Natural killer cell treated with Interleukin-12 subunit alpha and Interleukin-12 subunit beta and Interleukin-15 and Interleukin-18, amount 100 ng/mL, for 72 hours (primary cell): ENCODE data around the gene JAG1. TPM values are rescaled to one million over a fixed set of nuclear protein-coding genes. Genes with fewer than 3 reads are reported as not detected.

Experiments
- ATAC-seq, 2 donors: fragments of 150-1000 bp; cut with Tn5 transposase in 1 of 2; sonication (Bioruptor Pico), chemical (Tn5 transposase) in 1 of 2; 2 replicates each; pipeline ENCODE4 v1.10.0; 2021
- DNase-seq: peaks from one replicate; pipeline ENCODE4 v3.0.0; 2022; ENCODE audit warnings: low spot score
- H3K27ac Mint-ChIP-seq, 2 donors: 1 replicate in 1 of 2; 2 replicates in 1 of 2; pipeline ENCODE4 v1.8.0; 2022; ENCODE audit warnings: mixed read lengths in 2 of 2, mild to moderate bottlenecking in 1 of 2, moderate library complexity in 1 of 2
- H3K27me3 Mint-ChIP-seq, 2 donors: 1 replicate in 1 of 2; 2 replicates in 1 of 2; pipeline ENCODE4 v1.8.0; 2022; ENCODE audit warnings: mixed read lengths in 2 of 2
- H3K36me3 Mint-ChIP-seq: one replicate; pipeline ENCODE4 v1.8.0; 2022; ENCODE audit warnings: mixed read lengths
- H3K4me1 Mint-ChIP-seq, 2 donors: 1 replicate in 1 of 2; 2 replicates in 1 of 2; pipeline ENCODE4 v1.8.0; 2022; ENCODE audit warnings: low read depth in 2 of 2, mixed read lengths in 2 of 2, mild to moderate bottlenecking in 1 of 2
- H3K4me3 Mint-ChIP-seq: one replicate; pipeline ENCODE4 v1.8.0; 2022; ENCODE audit warnings: mixed read lengths
- H3K9me3 Mint-ChIP-seq: 2 replicates; pipeline ENCODE4 v1.8.0; 2022; ENCODE audit warnings: mixed read lengths
- total RNA-seq, 2 donors: library from RNA; stranded (reverse); gene quantifications; one replicate each; pipeline ENCODE4 v1.2.3, GENCODE V29; 2022

Gene JAG1
- total RNA-seq, 2 donors from 2014 or later = 0.28 to 0.64 TPM

DNA sequence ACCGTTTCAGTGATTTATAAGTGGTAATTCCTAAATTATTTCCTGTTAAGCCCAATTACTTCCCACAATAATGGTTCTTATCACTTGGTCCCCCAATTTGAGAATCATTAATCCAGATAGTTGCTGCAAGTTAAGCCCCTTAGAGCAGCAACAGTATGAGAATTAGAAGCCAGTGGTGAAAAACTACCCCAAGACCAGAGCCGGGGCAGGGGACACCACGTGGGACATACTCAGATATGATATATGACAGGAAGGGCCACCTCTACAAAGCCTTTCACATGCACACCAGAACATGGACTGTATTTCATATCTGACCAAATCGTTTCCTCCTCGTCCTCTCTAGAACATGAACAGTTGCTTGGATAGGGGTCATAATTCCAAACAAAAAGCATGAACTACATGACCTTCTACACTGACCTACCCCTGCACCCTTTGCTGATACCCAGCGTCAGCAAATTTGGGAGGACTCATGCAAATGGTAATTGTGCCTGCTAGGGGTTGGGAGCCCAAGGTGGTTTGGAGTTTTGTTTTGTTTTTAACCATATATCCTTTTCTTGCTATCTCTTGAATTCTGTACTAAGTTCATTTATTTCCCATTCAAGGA, 3.9 kb downstream of the JAG1 start:
- no peak overlapping the region for H3K4me3 Mint-ChIP-seq
- H3K9me3 Mint-ChIP-seq = no peaks in the 10 kb centered on the region
- peaks cover 15 to 22% of the 10 kb centered on the region in 2 donors for H3K4me1 Mint-ChIP-seq
- ATAC-seq = no peak
- H3K36me3 Mint-ChIP-seq = no peaks in the 10 kb centered on the region
- H3K27ac Mint-ChIP-seq = no peak overlapping the region
- peaks cover 10 to 23% of the 10 kb centered on the region in 2 donors for H3K27me3 Mint-ChIP-seq
- no peak for DNase-seq

DNA sequence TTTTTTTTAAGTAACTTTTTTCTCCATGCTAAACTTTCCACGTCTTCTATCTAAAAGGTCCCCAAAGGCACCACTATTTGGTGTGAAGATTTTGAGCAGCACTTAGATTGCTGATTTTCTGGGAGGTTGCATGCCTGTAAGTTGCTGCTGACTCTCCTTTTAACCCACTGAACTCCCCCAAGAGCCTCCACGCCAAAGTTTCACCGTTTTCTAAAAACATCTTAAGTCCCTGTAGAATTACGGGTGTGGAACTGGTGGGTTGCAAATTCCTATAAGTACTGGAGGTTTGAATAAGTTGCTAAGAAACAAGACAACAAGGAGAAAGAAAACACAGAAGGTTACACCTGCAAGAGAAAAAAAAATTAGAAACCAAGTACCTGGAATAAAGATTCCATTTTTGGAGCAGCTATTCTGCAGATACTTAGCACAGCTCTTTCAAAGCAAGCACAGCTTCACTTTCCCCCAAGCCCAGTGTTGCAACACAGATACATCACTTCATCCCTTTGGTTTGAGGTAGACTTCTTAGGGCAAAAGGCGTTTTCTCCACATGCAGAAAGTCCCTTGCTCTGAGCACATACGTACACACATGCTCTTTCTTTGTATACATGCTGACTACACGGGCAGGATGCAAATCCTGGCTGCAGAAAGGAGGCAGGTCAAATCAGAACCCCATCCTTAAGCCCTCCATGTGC, 5.0 kb downstream of the JAG1 start:
- Mint-ChIP-seq H3K4me3 (no peak overlapping the region), H3K9me3 (no peaks in the 10 kb centered on the region), H3K27ac (no peak overlapping the region), H3K27me3 (peaks cover 12 to 33% of the 10 kb centered on the region in 2 donors), H3K36me3 (no peaks in the 10 kb centered on the region), H3K4me1 (peaks cover 11 to 17% of the 10 kb centered on the region in 2 donors)
- DNase-seq (no peak), ATAC-seq (no peak)

- DNase-seq (no peak), ATAC-seq (no peak)
- Mint-ChIP-seq H3K27me3 (peaks cover 16 to 33% of the 10 kb centered on the region in 2 donors), H3K9me3 (no peaks in the 10 kb centered on the region), H3K27ac (no peak overlapping the region), H3K4me1 (peaks cover 8 to 11% of the 10 kb centered on the region in 2 donors), H3K4me3 (no peak overlapping the region), H3K36me3 (no peaks in the 10 kb centered on the region)
Observed at GRCh38 chr20:10667560-10668167, 6.1 kb downstream of the JAG1 start.

- Mint-ChIP-seq H3K27me3 (peaks cover 18 to 33% of the 10 kb centered on the region in 2 donors), H3K27ac (no peak overlapping the region), H3K4me3 (no peak overlapping the region), H3K36me3 (no peaks in the 10 kb centered on the region), H3K4me1 (peaks cover 6 to 8% of the 10 kb centered on the region in 2 donors), H3K9me3 (no peaks in the 10 kb centered on the region)
- ATAC-seq = no peak
- no peak for DNase-seq
Observed at GRCh38 chr20:10667077-10667401, 6.8 kb downstream of the JAG1 start.

GRCh38 chr20:10666221-10667076, 7.3 kb downstream of the JAG1 start:
- Mint-ChIP-seq H3K9me3 (no peaks in the 10 kb centered on the region), H3K27me3 (peaks cover 21 to 37% of the 10 kb centered on the region in 2 donors), H3K27ac (no peak overlapping the region), H3K36me3 (no peaks in the 10 kb centered on the region), H3K4me1 (peaks cover 4 to 8% of the 10 kb centered on the region in 2 donors), H3K4me3 (no peak overlapping the region)
- ATAC-seq (no peak), DNase-seq (no peak)

GRCh38 chr20:10665791-10666190, 8.0 kb downstream of the JAG1 start:
- Mint-ChIP-seq H3K4me3 (no peak overlapping the region), H3K36me3 (no peaks in the 10 kb centered on the region), H3K27ac (no peak overlapping the region), H3K27me3 (peaks cover 17 to 34% of the 10 kb centered on the region in 2 donors), H3K9me3 (no peaks in the 10 kb centered on the region), H3K4me1 (peaks cover under 1 to 3% of the 10 kb centered on the region in 2 donors)
- ATAC-seq = no peak
- no peak for DNase-seq

DNA sequence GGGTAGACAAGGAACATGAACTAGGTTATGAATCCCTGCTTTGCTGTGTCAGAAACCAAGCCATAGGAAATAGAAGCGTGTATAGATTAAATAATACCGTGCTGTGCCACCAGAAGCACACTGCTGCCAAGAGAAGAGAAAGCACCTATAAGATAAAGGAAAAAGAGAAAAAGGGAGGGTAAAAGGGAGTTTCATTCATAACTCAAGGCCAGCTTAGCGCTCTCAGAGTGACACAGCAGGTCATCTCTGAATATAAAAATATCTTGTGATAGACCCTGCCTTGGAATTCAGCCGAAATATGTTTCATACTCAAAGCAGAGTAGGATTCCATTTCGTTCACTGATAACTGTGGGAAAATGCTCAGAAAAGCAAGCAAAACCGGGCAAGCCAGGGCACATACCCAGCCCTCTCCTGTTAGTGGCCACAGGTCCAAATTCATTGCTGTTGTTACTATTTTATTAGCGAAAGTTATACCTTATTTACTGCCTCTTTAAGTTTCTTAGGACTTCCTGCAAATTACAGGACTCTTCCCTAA, 8.7 kb downstream of the JAG1 start:
- ATAC-seq (no peak), DNase-seq (no peak)
- Mint-ChIP-seq H3K9me3 (no peaks in the 10 kb centered on the region), H3K4me3 (no peak overlapping the region), H3K36me3 (no peaks in the 10 kb centered on the region), H3K27me3 (peaks cover 12 to 27% of the 10 kb centered on the region in 2 donors), H3K4me1 (peaks cover 0 to 3% of the 10 kb centered on the region in 2 donors), H3K27ac (no peak overlapping the region)

DNA sequence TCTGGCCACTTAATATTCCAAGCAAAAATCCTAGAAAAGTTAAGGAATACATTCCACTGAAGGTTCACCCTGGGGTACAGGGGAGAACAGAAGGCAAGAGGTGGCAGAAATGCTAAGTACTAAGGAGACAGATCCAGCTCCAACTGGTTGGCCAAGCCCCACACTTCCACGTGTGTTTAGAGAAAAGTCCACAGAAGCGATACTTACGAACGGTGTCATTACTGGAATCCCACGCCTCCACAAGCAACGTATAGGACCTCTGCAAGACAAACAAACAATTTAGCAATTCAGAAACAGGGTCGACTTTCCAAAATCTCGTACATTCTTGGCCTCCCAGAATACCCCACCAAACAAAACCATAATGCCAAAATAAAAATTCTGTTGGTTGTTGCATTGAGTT, 10.0 kb downstream of the JAG1 start:
- Mint-ChIP-seq H3K9me3 (no peaks in the 10 kb centered on the region), H3K36me3 (no peaks in the 10 kb centered on the region), H3K4me3 (no peak overlapping the region), H3K4me1 (peaks cover 0 to 3% of the 10 kb centered on the region in 2 donors), H3K27ac (no peak overlapping the region), H3K27me3 (peaks cover 12 to 19% of the 10 kb centered on the region in 2 donors)
- ATAC-seq = no peak
- no peak for DNase-seq

DNA sequence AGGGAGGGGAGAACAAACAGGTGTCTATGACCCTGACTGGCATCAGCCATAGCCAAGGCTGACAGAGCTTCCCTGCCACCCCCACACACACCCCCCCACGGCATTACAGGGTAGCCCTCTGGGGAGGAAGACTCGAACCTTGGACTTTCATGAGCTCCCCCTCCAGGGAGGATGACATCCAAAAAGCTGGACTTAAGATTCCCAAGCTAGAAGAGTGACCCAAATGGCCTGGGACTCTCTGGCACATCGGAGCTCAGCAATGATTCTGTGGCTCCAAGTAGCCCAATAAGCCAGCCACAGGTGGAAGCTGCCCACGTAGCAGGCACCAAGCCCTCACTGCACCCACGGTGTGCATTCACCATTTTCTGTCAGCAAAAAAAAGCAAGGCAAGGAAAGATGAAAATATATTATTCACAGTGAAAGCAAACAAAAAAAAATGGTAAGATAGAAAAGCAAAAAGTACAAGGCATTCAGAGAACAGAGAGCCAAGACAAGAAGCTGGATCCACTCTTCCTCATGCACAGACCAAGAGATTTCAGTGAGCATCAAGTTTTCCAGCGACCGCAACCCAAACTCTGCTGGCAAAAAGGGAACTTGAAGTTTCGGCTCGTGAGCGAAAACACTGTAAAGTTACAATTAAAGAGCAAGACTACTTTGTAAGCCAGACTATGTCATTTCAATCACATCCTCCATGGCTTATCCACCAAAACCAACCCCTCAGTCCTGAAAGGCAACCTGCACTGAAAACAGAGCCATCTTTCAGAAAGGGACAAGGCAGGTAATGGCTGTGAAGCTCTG, 10.9 kb downstream of the JAG1 start:
- DNase-seq (no peak), ATAC-seq (no peak)
- H3K4me1 Mint-ChIP-seq = peaks cover 0 to 3% of the 10 kb centered on the region in 2 donors
- peaks cover 12 to 19% of the 10 kb centered on the region in 2 donors for H3K27me3 Mint-ChIP-seq
- no peak overlapping the region for H3K4me3 Mint-ChIP-seq
- no peak overlapping the region for H3K27ac Mint-ChIP-seq
- H3K9me3 Mint-ChIP-seq = no peaks in the 10 kb centered on the region
- no peaks in the 10 kb centered on the region for H3K36me3 Mint-ChIP-seq

DNA sequence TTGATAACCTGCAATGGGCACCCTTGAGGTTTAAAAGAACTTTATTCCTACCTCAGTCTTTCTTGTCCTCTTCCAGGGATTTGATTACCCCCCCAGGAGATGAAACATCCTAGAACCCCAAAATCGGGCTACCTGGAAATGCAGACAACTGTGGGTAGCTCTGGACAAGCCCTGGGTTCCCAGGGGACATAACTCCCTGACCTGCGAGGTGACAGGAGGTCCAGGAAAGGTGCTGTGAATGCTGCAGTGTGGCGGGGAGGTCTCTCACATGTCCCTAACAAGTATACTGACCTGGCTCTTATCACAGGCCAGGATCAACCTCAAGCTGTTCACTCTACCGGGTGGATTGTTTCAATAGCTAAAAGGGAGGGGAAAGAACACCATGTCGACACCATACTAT, 11.6 kb downstream of the JAG1 start:
- Mint-ChIP-seq H3K4me3 (no peak overlapping the region), H3K4me1 (peaks cover 0 to 3% of the 10 kb centered on the region in 2 donors), H3K27me3 (peaks cover 12 to 19% of the 10 kb centered on the region in 2 donors), H3K9me3 (no peaks in the 10 kb centered on the region), H3K27ac (no peak overlapping the region), H3K36me3 (no peaks in the 10 kb centered on the region)
- ATAC-seq (no peak), DNase-seq (no peak)

- Mint-ChIP-seq H3K9me3 (no peaks in the 10 kb centered on the region), H3K27ac (no peak overlapping the region), H3K4me1 (peaks cover 0 to 3% of the 10 kb centered on the region in 2 donors), H3K36me3 (no peaks in the 10 kb centered on the region), H3K27me3 (peaks cover 12 to 19% of the 10 kb centered on the region in 2 donors), H3K4me3 (no peak overlapping the region)
- ATAC-seq = no peak
- DNase-seq = no peak
Observed at GRCh38 chr20:10661261-10661660, 12.5 kb downstream of the JAG1 start.

DNA sequence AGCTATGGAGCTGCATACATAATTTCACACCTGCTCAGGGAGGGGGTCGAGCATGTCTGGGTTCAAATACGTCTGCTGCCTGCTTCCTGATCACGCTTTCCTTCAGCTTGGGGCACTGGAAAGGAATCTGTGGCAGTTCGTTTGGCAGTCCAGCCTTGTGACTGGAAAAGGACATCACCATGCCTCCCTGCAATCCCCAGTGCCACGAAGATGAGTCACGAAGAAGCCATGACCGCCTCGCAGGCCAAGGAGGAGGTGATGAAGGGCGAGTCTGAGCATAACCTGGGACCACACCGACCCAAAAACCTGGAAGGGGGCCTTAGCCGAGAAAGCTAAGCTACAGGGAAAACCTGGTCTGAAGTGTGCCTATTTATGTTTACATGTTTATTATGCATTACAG, 13.1 kb downstream of the JAG1 start:
- Mint-ChIP-seq H3K27me3 (peaks cover 12 to 19% of the 10 kb centered on the region in 2 donors), H3K4me1 (peaks cover 0 to 3% of the 10 kb centered on the region in 2 donors), H3K9me3 (no peaks in the 10 kb centered on the region), H3K27ac (no peak overlapping the region), H3K36me3 (no peaks in the 10 kb centered on the region), H3K4me3 (no peak overlapping the region)
- ATAC-seq = no peak
- DNase-seq = no peak
